Astrocyte (in vitro differentiated cells and primary cell): ENCODE data around the gene DGCR2. TPM values are rescaled to one million over a fixed set of nuclear protein-coding genes. Genes with fewer than 3 reads are reported as not detected.

Experiments
- DNase-seq: peaks from one replicate; pipeline ENCODE4 v3.0.0-alpha.2; 2010; ENCODE audit warnings: low read depth
- FAIRE-seq: peaks from 2 replicates; lab custom pipeline; 2011; peaks lifted over from hg19 to GRCh38; lab: Jason Lieb, UNC
- H2AFZ ChIP-seq: 2 replicates; pipeline ENCODE4 v1.6.0; 2012; ENCODE audit warnings: low read depth, low read length, inconsistent platforms
- H3K27ac ChIP-seq: 2 replicates; pipeline ENCODE4 v1.5.1; 2011; ENCODE audit warnings: low read depth, low read length, inconsistent platforms
- H3K27me3 ChIP-seq: 2 replicates; pipeline ENCODE4 v1.6.0; 2011; ENCODE audit warnings: low read length, inconsistent platforms; ENCODE audit not compliant: insufficient read depth
- H3K36me3 ChIP-seq: 2 replicates; pipeline ENCODE4 v1.5.1; 2011; ENCODE audit warnings: low read length, inconsistent platforms; ENCODE audit not compliant: insufficient read depth
- H3K4me1 ChIP-seq: 2 replicates; pipeline ENCODE4 v1.5.1; 2011; ENCODE audit warnings: low read length, inconsistent platforms; ENCODE audit not compliant: insufficient read depth
- H3K4me2 ChIP-seq: 2 replicates; pipeline ENCODE4 v1.6.0; 2012; ENCODE audit warnings: low read length, inconsistent platforms
- H3K4me3 ChIP-seq: 2 replicates; pipeline ENCODE4 v1.5.1; 2011; ENCODE audit warnings: low read depth, mild to moderate bottlenecking, low read length, inconsistent platforms; ENCODE audit not compliant: insufficient read depth
- H3K79me2 ChIP-seq: 2 replicates; pipeline ENCODE4 v1.6.0; 2012; ENCODE audit warnings: mild to moderate bottlenecking, low read length, inconsistent platforms; ENCODE audit not compliant: insufficient read depth
- H3K9ac ChIP-seq: 2 replicates; pipeline ENCODE4 v1.6.0; 2012; ENCODE audit warnings: mild to moderate bottlenecking, low read length, inconsistent platforms
- H3K9me3 ChIP-seq: 2 replicates; pipeline ENCODE4 v1.5.1; 2012; ENCODE audit warnings: low read depth, mild to moderate bottlenecking, low read length, inconsistent platforms; ENCODE audit not compliant: insufficient read depth
- H4K20me1 ChIP-seq: 2 replicates; pipeline ENCODE4 v1.6.0; 2012; ENCODE audit warnings: low read length, inconsistent platforms; ENCODE audit not compliant: insufficient read depth
- H3K27ac Mint-ChIP-seq: one replicate; pipeline ENCODE4 v1.8.0; 2021; ENCODE audit warnings: mild to moderate bottlenecking, mixed read lengths; ENCODE audit not compliant: unreplicated experiment
- H3K27me3 Mint-ChIP-seq: one replicate; pipeline ENCODE4 v1.8.0; 2021; ENCODE audit warnings: low read depth, mixed read lengths; ENCODE audit not compliant: unreplicated experiment
- H3K36me3 Mint-ChIP-seq: one replicate; pipeline ENCODE4 v1.8.0; 2021; ENCODE audit warnings: low read depth, mixed read lengths; ENCODE audit not compliant: unreplicated experiment
- H3K4me1 Mint-ChIP-seq: one replicate; pipeline ENCODE4 v1.8.0; 2021; ENCODE audit warnings: low read depth, mixed read lengths; ENCODE audit not compliant: unreplicated experiment
- H3K4me3 Mint-ChIP-seq: one replicate; pipeline ENCODE4 v1.8.0; 2021; ENCODE audit warnings: mild to moderate bottlenecking, moderate library complexity, mixed read lengths; ENCODE audit not compliant: unreplicated experiment
- H3K9me3 Mint-ChIP-seq: one replicate; pipeline ENCODE4 v1.8.0; 2021; ENCODE audit warnings: mild to moderate bottlenecking, mixed read lengths; ENCODE audit not compliant: unreplicated experiment
- CTCF ChIP-seq: IDR thresholded peaks from 2 replicates; pipeline ENCODE4 v1.5.1; 2011; ENCODE audit warnings: low read depth, mild to moderate bottlenecking, inconsistent platforms, low read length, moderate library complexity; ENCODE audit not compliant: insufficient read depth
- EZH2 ChIP-seq: IDR thresholded peaks from 2 replicates; pipeline ENCODE4 v1.6.1; 2012; ENCODE audit warnings: mild to moderate bottlenecking, low read length, inconsistent platforms; ENCODE audit not compliant: insufficient read depth
- total RNA-seq: library from RNA; stranded (reverse); gene quantifications from 2 replicates; pipeline ENCODE4 v1.2.1, GENCODE V29; 2021

Gene DGCR2
- total RNA-seq, 1 donor from 2014 or later = 49.4 TPM

- DNase-seq (no peak), FAIRE-seq (no peak)
- Mint-ChIP-seq H3K27me3 (no peaks in the 10 kb centered on the region), H3K4me3 (no peak overlapping the region), H3K36me3 (peaks cover 8% of the 10 kb centered on the region), H3K27ac (no peak overlapping the region), H3K9me3 (no peaks in the 10 kb centered on the region), H3K4me1 (peaks cover 22% of the 10 kb centered on the region)
- no peak for TF ChIP-seq EZH2
- TF ChIP-seq CTCF = no peak
- H2AFZ ChIP-seq = no peak overlapping the region
- no peaks in the 10 kb centered on the region for H3K36me3 ChIP-seq
- H4K20me1 ChIP-seq = peaks cover 73% of the 10 kb centered on the region
- H3K4me3 ChIP-seq = no peak overlapping the region
- peaks cover 15% of the 10 kb centered on the region for H3K4me1 ChIP-seq
- H3K27me3 ChIP-seq = no peaks in the 10 kb centered on the region
- H3K27ac ChIP-seq = no peak overlapping the region
- no peak overlapping the region for H3K4me2 ChIP-seq
- peaks cover 10% of the 10 kb centered on the region for H3K79me2 ChIP-seq
- no peak overlapping the region for H3K9ac ChIP-seq
- H3K9me3 ChIP-seq = no peaks in the 10 kb centered on the region
Observed at GRCh38 chr22:19088866-19089595, 33.2 kb downstream of the DGCR2 start.

- no peak for TF ChIP-seq EZH2
- TF ChIP-seq CTCF = no peak
- Mint-ChIP-seq H3K36me3 (peaks cover 13% of the 10 kb centered on the region), H3K4me1 (peaks cover 22% of the 10 kb centered on the region), H3K27ac (peak overlapping the region; percentile 31), H3K4me3 (peak overlapping the region; percentile 1), H3K27me3 (no peaks in the 10 kb centered on the region), H3K9me3 (no peaks in the 10 kb centered on the region)
- H4K20me1 ChIP-seq = peaks cover 68% of the 10 kb centered on the region
- no peak overlapping the region for H3K9ac ChIP-seq
- DNase-seq (peak; percentile 50), FAIRE-seq (no peak)
- peaks cover 7% of the 10 kb centered on the region for H3K79me2 ChIP-seq
- no peaks in the 10 kb centered on the region for H3K36me3 ChIP-seq
- peak overlapping the region; percentile 8 for H3K27ac ChIP-seq
- peaks cover 15% of the 10 kb centered on the region for H3K4me1 ChIP-seq
- H3K4me2 ChIP-seq = peak overlapping the region; percentile 24
- H3K9me3 ChIP-seq = no peaks in the 10 kb centered on the region
- H2AFZ ChIP-seq = no peak overlapping the region
- no peak overlapping the region for H3K4me3 ChIP-seq
- no peaks in the 10 kb centered on the region for H3K27me3 ChIP-seq
Observed at GRCh38 chr22:19086896-19087295, 35.3 kb downstream of the DGCR2 start.

GRCh38 chr22:19086417-19086816, 35.8 kb downstream of the DGCR2 start:
- Mint-ChIP-seq H3K4me3 (no peak overlapping the region), H3K27me3 (no peaks in the 10 kb centered on the region), H3K27ac (peak overlapping the region; percentile 31), H3K9me3 (no peaks in the 10 kb centered on the region), H3K4me1 (peaks cover 22% of the 10 kb centered on the region), H3K36me3 (peaks cover 13% of the 10 kb centered on the region)
- H3K27me3 ChIP-seq = no peaks in the 10 kb centered on the region
- H4K20me1 ChIP-seq = peaks cover 65% of the 10 kb centered on the region
- no peak overlapping the region for H3K9ac ChIP-seq
- peaks cover 15% of the 10 kb centered on the region for H3K4me1 ChIP-seq
- H3K4me3 ChIP-seq = no peak overlapping the region
- H3K27ac ChIP-seq = peak overlapping the region; percentile 13
- H3K4me2 ChIP-seq = peak overlapping the region; percentile 24
- H3K36me3 ChIP-seq = no peaks in the 10 kb centered on the region
- FAIRE-seq (no peak), DNase-seq (no peak)
- H3K79me2 ChIP-seq = peaks cover 7% of the 10 kb centered on the region
- no peak overlapping the region for H2AFZ ChIP-seq
- H3K9me3 ChIP-seq = no peaks in the 10 kb centered on the region
- no peak for TF ChIP-seq EZH2
- TF ChIP-seq CTCF = no peak
